NCI-H2081 treated with DMSO at 0.1 percent for 48 hours (cell line): ENCODE measurements around the gene HOTAIR.

Source experiments
- DNase-seq: peaks from one replicate; lab custom pipeline; 2025; lab: John Stamatoyannopoulos, UW

The HOTAIR gene

DNA sequence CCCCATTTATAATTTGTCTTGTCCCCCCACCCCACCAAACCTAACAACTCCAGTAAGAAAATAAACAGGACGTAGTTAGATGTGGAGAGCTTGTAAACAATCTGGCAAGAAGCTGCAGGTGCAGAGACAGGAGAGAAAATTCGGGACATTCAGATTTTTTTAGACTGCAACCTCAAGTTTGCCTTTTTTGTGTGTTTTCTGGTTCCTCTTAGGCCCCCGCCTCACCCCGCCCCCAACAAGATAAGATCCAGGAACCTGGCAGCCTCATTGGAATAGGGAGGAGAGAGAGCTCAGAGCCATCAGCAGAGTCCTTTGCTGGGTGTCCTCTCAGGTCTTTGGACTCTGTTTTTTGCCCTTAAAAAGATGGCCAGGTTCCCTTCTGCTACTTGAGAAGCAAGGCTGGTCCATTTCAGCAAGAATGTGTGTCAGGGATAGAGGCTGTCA, 13.1 kb upstream of the HOTAIR start:
- DNase-seq, result no peak

DNA sequence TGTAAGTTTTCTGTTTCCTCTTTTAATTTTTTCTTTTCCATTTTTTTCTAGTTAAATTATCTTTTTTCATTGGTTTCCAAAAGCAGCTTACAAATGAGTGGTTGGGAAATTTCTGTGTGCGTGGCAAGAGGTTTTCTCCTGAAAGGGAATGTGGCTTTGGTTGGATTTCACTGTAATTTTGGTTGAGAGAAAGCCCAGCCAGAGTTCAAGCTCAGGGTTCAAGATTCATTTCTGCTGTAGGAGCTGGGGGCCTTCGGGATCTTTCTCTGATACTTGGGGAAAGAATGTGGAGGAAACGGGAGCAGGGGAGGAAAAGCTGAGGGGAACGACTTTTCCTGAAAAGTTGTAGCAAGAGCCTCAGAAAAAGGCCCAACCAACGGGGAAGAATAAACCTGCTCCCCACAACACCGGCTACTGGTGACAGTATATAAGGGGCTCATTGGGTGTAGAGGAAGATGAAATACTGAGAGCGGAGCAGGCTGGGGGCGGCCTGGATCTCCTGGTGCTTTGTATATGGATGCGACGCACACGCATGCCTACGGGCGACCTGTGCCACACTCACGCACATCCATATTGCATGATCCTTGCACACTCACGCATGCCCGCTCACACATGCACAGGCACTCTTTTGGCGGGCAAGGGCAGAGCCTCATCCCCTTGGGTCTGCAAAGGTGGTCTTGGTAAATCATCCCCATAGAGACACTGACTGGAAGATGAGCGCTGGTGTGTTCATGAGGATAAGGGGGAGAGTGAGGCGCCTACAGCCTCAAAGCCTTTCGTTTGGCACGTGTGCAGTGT, 12.1 kb upstream of the HOTAIR start:
- DNase-seq, result no peak

DNA sequence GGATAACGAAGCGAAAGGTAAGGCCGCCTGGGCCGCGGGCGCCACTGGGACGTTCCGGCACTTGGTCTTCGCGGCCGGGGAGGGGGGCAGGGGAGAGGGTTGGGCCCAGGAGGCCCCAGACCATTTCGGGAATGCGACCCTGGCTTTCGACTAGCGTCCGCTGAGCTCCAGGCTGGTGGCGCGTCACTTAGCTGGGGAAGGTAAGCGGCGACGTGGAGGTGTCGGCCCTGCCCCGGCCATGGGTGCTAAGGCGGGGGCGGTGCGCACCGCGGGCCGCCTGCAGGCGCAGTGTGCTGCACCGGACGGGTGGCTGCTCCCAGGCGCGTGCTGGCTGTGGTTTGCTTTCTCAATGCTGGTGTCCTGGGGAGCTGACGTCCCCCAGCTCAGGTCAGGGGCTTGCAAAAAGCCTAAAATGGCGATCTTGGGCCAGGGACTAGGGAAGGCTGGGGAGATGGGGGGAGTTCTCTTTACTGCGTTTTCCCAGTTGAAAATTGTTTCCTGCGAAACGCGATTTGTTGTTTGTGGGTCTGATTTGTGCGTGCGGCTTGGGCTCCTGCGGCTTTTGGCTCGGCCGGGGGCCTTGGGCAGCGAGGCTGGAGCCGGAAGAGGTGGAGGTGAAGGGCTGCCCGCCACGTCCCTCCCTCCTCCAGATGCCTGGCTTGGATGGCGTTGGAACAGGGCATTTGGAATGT, 11.4 kb upstream of the HOTAIR start:
- DNase-seq, result no peak

DNA sequence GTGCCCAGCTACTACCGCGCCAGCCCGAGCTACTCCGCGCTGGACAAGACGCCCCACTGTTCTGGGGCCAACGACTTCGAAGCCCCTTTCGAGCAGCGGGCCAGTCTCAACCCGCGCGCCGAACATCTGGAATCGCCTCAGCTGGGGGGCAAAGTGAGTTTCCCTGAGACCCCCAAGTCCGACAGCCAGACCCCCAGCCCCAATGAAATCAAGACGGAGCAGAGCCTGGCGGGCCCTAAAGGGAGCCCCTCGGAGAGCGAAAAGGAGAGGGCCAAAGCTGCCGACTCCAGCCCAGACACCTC, 10.9 kb upstream of the HOTAIR start:
- DNase-seq, result no peak

DNA sequence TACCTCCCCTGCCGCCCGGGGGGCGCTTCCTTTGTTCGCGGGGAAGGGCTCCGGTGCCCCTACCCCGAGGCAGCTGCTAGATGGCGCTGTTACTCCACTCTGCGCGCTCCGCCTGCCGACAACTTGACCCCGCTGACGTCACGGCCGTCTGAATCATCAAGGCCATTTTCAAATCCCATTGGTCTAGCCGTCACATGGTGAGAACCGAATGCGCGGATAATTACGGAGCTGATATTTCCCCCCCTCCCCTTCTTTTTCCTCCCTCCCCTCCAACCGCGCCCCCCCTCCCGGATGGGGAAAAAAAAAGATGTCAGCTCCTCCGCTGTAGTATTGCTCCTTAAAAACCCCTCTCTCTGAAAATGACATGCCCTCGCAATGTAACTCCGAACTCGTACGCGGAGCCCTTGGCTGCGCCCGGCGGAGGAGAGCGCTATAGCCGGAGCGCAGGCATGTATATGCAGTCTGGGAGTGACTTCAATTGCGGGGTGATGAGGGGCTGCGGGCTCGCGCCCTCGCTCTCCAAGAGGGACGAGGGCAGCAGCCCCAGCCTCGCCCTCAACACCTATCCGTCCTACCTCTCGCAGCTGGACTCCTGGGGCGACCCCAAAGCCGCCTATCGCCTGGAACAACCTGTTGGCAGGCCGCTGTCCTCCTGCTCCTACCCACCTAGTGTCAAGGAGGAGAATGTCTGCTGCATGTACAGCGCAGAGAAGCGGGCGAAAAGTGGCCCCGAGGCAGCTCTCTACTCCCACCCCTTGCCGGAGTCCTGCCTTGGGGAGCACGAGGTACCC, 10.3 kb upstream of the HOTAIR start, which contains the start of gene HOXC10:
TSS of gene HOXC10 (plus strand) at position 246 of the 791 bp plus-strand sequence. CDS start at position 360, 114 bp downstream.
- peak; percentile 54 for DNase-seq

DNA sequence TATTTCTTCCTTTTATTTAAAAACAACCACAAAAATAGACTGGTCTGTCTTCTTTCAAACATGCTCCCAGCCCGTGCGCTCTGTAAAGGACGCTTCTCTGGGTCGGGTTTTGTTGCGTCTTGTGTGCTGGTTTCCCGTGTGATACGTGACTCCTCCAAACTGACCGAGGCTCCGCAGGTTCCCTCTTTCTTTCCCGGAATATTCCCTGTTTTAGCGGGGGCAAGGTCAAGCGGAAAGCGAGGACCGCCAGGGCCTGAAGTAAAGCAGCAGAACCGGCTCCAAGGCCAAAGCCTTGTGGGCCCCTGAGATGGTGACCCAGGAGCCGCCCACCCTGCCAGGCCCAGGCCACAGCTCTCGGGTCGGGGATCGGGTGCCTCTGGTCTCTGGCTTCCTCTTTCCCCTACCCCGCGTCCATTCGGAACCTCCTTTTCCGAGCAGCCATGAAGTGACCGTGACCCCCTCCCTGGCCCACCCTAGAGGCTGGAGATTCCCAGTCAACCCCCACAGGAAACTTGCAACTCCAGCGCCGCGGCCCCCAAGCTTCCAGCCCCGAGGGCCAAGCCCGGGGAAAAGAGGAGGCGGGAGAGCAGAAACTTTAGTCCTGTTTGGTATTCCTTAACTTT, 9.3 kb upstream of the HOTAIR start:
- DNase-seq, result no peak

DNA sequence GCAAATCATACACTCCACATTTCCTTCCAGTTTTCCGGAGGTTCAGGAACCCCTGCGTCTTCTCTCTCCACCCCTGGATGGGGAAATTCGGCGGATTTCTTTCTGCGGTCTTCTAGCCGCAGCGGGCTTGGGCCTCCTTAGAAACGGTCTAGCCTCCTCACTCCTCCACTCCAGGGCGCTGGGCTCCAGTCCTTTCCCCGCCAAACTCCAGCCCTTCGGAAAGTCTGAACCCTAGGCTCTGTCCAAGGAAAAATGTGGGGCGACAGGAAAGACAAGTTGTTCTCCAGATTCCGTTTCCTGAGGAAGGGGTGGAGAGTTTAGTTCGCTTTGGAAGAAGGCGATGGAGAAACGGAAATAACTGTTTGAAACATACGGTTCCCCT, 8.8 kb upstream of the HOTAIR start:
- DNase-seq, result no peak

DNA sequence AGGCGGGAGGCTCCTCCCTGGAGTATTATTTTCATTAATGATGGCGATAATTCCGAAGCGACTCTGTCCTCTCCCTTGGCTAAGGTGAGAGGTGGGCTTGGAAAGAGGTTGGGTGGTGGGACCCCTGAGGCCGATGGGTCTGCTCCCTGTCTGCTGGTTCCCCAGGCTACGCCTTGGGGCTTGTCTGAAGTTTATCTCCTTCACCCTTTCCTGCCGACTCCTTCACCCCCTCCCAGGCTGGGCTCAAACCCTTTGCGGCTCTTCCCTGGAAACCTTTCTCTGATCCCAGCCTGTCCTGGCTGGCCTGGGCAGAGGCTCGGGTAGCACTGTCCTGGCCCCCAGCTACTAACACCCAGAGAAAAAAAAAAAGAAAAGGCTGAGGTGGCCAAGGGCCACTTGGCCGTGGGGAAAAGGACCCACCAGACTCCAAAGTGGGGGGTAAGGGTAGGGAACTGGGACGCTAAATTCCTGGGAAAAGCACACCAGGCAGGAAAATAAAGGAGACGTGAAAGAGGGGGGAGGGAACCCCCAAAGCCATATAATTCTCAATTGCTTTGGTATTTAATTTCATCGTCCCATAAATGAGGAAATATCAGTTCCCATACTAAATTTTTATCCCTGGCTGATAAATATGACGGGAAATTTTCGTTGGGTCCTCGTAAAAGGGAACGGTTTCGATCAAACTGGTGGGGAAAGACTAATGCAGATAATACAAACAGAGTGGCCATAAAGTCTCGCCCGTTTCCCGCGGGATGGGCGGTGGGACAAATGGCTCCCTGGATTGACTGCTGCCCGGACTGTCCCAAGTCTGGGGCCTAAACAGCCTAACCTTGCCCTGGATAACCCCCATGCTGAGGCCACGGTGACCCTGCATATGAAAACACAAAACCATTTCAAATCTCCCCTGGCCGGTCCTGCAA, 8.2 kb upstream of the HOTAIR start:
- DNase-seq, result no peak

DNA sequence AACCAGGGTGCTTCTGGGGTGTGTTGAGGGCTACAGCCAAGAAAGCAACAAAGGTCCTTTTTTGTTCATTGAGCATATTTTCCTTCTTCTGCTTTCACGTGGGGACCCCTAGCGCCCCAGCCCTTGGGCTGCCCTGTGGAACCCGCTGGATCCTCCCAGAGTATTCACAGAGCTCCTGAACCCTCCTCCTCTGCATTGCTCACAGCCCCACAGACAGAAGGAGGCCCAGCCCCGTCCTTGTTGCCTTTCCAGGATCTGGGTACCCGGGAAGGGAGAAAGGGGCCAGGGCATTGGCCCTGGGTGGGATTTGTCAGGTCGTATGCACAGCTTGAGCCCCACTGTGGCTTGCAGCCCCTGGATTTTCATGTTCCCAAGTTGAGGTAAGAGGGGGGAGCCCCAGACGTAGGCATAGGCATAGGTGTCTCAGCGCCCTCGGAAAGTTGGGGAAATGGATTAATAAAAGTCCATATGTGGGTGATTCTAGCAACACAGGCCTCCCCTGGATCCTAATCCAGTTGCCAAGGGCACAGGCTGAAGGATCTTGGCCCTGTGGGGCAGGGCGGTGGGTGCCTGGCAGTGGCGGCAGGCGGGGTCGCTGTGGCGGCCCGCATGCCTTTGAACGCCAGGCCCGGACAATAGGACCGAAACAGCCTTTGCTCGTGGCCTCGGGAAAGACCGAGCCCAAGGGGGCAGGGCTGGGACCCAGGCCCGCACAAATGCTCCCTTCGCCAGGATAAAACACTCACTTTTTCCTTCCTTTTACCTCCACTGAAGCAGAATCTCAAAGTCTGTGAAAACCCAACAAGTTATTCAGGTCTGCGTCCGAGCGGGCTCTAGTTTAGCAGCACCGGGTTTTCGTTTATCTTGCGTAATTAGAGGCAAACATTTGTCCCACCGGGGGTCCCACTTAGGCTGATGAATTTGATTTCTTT, 7.1 kb upstream of the HOTAIR start:
- no peak for DNase-seq

DNA sequence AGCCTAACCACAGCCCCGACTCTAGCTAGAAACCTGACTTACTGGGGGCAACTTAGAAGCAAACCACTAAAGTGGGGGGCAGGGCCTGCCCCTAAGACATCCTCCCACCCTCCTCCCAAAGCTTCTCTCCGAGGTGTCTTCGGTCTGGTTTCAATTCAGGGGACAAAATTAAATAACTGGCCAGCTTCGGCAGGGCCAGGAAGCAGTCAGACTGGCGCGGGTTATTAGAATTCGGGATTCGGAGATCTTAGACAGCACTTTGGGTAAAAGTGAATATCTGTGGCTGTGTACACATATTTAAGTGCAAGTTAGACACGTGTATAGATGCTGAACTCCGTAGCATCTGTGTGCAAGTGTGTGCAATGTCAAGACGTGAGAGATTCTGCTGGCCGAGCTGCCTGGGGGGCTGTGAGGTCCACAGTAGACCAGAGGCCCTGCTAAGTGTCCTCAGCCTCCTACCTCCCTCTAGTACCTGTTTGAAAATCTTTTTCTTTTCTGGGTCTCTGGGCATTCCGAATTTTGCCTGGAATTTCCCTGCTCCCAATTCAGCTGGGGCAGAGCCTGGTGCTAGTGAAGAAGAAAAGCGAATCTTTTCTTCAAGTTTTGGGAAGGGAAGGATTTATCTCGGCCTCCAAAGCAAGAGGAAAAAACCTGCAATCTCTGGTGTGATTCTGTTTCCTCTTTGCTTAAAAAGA, 6.2 kb upstream of the HOTAIR start:
- DNase-seq, result no peak

DNA sequence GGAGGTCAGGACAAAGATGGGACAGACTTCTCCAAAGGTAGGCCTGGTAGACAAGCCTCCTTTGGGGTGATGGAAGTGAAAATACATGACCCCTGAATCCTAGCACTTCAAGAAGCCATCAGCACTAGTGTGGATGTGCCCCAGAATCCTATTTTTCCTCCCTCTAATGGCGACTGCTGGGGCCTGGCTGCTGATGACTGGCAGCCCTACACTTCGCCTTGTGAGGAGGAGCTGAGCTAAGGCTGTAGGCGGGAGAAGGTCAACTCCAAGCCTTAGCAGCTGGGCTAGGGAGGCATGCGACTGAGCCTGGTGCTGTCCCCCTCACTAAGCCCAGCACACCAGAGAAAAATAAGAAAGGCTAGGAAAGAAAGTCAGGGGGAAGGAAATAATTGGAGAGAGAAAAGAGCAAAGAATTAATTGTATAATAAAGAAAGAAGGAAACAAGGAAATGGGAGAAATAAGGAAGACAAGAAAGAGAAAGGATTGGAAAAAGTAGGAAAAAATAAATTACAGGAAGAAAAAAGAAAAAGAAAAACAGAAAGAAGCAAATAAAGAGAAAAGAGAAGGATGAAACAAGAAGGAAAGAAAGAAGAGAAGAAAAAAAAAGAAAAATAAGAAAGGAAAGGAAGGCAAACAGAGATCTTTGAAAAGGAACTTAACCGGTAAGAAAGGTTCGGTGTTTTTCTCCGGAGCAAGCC, 5.5 kb upstream of the HOTAIR start:
- DNase-seq, result no peak

DNA sequence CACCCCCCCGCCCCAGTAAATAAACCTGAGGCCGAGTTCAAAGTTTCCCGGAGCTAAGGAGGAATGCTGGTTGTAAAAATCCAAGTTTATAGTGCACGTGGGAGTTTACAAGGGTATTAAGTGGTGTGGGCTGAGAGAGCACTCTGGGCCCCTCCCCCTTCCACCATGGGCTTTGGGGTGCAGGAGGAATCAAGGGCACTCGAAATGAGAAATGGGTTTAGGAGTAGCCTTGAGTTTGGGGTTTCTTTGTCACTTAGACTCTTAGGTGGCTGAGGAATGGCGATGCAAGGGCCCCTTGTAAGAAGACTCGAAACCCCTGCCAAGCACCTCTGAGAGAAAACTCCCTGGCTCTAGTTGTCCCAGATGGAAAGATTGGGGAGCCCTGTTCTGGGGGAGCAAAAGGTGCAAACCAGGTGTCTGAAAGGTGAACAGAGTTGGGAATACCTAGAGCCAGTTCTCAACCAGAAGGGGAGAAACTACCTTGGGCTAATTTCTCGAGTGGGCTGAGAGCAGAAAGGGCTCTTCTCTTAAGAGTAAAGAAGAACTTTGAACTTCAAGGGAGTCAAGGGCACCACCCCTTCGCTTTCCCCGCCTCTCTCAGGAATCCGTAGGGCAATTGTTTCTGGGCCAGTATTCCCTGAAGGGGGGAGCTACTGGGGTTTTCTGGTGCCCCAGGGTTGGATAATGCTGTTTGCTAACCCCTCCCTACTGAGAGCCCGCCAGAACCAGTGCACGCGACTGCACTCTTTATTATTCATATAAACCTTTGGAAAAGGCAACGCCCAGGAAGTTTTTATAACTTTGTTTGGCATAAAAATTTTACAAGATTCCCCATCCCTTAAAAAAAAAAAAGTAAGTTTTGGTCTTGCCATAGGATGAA, 4.0 kb upstream of the HOTAIR start:
- DNase-seq, result no peak

DNA sequence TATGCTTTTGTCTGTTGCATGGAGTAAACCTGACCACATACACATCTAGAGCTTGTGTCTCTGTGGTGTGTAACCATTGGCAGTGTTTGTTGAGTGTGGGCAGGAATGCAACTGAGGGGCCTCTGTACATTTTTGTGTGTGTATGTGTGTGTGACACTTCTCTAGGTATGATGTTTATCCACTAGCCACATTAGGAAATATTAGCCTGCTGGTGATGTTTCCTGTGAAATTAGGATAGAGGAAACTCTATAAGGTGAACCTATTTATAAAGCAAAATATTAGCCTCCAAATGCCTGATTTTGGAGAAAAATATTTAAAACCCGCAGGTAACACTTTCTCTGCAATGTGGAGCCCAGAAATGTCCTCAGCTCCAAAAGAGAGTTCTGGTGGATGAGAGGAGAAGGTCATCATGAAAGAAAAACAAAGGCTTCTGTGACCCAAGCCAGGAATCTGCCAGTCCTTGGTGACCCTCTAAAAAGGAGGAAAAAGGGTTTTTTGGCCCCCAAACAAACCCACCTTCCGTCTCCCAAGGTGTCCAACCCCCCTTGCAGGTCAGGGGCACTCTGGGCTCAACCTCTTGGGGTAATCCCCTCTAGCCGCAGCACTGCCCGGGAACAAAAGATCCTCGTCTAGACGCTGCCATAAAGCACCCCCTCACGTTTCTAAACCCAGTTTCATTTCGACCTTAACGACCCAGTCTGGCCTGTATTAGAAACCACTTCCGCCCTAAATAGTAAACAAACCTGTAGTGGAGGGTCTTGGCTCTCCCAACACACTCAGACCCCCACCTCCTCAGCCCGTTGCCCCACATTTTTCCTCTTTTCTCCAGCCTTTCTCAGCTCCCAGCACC, 3.1 kb upstream of the HOTAIR start:
- no peak for DNase-seq

DNA sequence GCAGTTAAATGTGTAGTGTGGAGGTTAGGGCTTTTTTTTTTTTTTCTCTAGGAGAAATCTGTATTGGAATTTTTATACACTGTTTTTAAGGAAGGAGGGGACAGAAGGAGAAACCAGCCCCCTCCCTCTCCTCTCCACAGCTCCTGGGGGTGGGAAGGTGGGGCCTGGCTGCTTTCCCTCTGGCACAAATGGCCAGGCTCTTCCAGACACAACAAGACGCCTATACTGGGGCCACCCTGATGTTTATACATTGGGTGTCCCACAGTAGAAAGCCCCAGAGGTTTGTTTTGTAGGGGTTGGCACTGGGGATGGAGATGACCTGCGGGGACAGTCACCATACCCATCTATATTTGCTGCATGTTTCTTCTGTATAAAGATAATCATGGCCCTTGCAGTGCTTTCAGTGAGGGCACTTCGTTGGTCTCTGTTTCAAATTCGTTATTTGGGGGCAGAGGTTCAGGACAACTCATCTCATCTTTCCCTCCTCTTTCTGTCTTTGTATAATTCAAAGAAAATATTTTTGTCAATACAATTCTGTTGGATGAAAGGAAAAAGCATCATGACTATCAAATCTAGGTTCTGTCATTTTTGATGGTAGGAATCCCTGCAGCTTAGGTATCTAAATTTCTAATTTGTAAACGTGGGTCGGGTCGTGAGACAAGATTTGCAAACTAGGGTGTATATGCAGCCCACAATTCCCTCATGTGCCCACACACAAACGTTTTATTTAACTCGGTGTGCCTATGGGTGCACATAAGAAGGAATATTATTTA, 2.3 kb upstream of the HOTAIR start:
- DNase-seq, result no peak

DNA sequence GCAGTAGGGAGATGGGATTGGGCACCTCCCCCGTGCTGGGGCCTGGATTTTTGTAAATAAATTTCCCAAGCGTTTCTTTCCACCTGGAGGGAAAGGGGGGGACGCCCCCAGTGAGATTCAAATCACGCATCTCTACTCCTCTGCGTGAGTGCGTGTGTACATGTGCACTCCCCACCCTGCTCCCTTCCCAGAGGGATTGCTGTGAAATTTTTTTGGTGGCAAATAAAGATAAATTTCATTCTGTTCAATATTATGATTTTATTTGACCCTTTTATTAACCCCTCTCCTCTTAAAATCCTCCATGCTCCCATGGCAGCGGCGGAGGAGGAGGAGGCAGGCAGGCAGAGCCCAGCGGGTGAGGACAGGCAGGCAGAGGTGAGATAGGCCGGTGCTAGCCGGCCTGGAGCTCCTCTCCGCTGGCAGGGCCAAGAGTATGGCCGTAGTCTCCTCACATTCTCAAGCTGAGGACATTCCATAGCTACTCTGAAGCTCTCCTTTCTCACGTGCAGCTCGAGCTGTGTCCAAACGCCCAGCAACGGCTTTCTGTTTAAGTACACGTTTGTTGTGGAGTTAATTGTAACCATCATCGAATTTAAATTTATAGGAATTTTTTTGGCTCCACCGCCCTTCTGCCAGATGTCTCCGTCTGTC, 1.5 kb upstream of the HOTAIR start:
- DNase-seq, result no peak
